GM20431 (cell line): ENCODE data around the gene RHOF.

Source experiments
- in situ Hi-C: fragments of 300-500 bp; cut with MseI, MboI; formaldehyde crosslinking; loops from one replicate; pipeline ENCODE4 v1.15.0; 2020; ENCODE audit warnings: low sequenced_read_pairs; ENCODE audit not compliant: unreplicated experiment

The RHOF gene

DNA sequence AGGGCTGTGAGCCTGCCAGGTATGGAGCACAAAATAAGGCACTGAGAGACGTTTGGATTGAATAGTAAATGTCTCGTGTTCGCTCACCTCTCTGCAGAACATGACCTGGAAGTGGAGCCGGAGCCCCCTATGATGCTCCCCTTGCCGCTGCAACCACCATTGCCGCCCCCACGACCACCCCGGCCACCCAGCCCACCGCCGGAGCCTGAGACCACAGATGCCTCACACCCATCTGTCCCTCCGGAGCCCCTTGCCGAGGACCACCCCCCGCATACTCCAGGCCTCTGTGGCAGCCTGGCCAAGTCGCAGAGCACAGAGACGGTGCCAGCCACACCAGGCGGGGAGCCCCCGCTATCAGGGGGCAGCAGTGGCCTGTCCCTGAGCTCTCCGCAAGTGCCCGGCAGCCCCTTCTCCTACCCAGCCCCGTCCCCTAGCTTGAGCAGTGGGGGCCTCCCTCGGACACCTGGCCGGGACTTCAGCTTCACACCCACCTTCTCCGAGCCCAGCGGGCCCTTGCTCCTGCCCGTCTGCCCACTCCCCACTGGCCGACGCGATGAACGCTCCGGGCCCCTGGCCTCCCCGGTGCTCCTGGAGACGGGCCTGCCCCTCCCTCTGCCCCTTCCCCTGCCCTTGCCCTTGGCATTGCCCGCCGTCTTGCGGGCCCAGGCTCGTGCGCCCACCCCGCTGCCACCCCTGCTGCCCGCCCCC, 29.1 kb upstream of the RHOF start:
- in situ Hi-C loops = no loop called here

DNA sequence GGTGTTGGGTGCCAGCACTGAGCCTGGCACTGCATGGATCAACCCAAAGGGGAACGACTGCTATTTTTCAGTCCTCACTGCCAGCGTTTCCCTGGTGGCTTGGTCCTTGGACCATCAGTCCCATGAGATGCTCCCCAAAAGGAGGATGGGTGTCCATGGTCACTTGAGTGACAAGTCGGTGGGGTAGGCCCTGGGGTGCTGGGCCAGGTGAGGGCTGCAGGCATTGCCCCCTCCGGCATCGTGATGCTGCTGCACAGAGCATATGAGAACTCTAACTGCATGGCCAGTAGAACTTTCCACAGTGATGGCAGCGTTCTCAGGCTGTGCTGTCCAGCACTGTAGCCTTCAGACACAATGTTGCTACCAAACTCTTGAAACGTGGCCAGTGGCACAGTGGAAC, 26.6 kb upstream of the RHOF start:
- in situ Hi-C loops = no loop called here

DNA sequence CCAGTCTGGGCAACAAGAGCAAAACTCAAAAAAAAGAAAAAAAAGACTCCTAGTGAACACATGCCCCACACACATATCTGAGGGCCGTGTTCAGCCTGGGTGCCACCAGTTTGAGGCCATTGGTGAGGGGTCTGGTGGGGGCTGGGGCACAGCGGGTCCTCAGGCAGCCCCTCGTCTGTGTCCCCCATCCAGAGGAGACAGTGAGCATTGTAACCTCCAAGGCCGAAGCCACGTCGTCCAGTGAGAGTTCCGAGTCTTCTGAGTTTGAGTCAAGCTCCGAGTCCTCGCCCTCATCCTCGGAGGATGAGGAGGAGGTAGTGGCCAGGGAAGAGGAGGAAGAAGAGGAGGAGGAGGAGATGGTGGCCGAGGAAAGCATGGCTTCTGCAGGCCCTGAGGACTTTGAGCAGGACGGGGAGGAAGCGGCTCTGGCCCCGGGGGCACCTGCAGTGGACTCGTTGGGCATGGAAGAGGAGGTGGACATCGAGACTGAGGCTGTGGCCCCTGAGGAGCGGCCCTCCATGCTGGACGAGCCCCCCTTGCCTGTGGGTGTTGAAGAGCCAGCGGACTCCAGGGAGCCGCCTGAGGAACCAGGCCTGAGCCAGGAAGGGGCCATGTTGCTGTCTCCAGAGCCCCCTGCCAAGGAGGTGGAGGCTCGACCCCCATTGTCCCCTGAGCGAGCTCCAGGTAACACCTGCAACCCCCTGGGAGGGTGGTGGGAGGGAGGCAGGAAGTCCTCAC, 25.9 kb upstream of the RHOF start:
- in situ Hi-C loops = no loop called here

DNA sequence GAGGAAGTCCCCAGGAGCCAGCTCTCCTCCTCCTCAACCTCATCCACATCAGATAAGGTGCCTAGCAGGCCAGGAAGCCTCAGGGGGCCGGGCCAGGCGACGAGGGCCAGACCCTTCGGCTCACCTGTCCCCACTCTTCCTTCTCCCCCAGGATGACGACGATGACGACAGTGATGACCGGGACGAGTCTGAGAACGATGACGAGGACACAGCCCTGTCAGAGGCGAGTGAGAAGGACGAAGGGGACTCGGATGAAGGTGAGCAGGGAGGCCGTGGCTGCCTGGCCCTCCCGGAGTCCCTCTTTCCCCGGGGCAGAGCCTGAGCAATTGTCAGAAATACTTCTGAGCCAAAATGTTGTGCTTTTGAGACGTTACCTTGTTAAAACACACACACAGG, 24.2 kb upstream of the RHOF start:
- in situ Hi-C loops = no loop called here

DNA sequence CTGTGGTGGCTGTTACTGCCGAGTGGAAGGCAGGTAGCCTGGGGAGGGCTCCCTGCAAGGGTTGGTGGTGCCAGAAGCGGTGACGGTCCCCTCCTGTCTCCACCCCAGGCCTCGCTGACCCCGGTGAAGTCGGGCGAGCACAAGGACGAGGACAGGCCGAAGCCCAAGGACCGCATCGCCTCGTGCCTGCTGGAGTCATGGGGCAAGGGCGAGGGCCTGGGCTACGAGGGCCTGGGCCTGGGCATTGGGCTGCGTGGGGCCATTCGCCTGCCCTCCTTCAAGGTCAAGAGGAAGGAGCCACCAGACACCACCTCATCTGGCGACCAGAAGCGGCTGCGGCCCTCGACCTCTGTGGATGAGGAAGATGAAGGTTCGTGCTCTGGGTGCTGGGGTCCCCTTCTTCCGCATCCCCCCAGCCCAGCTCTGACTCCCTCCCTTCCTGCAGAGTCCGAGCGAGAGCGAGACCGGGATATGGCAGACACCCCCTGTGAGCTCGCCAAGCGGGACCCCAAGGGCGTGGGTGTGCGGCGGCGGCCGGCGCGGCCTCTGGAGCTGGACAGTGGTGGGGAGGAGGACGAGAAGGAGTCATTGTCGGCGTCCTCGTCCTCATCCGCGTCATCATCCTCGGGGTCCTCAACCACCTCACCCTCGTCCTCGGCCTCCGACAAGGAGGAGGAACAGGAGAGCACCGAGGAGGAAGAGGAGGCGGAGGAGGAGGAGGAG, 23.6 kb upstream of the RHOF start:
- in situ Hi-C loops = no loop called here

DNA sequence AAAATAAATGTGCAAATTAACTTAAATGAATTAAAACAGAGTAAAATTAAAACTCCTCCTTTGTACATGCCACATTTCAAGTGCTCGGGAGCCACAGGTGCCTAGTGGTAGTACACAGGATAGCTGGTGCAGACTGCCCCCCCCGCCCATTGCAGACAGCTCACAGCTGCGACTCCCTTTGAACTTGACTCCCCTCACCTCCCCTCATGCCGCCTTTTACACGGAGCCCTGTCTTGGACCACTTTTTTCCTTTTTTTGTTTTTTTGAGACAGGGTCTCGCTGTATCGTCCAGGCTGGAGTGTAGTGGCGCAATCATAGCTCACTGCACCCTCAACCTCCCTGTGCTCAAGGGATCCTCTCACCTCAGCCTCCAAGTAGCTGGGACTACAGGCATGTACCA, 21.8 kb upstream of the RHOF start:
- in situ Hi-C loops = no loop called here

DNA sequence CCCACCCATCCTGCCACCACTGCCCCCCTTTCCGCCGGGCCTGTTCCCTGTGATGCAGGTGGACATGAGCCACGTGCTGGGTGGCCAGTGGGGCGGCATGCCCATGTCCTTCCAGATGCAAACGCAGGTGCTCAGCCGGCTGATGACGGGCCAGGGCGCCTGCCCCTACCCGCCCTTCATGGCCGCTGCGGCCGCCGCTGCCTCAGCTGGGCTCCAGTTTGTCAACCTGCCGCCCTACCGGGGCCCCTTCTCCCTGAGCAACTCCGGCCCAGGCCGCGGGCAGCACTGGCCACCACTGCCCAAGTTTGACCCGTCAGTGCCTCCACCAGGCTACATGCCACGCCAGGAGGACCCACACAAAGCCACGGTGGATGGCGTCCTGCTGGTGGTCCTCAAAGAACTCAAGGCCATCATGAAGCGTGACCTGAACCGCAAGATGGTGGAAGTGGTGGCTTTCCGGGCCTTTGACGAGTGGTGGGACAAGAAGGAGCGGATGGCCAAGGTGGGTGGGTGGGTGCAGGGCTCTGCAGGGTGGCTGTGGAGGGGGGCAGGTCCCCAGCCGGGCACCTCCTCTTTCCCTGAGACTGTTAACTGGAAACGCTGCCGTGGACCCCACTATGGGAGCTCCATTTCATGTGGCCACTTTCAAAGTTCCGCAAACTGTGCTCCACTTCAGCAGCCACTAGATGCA, 21.1 kb upstream of the RHOF start:
- in situ Hi-C loops = no loop called here

DNA sequence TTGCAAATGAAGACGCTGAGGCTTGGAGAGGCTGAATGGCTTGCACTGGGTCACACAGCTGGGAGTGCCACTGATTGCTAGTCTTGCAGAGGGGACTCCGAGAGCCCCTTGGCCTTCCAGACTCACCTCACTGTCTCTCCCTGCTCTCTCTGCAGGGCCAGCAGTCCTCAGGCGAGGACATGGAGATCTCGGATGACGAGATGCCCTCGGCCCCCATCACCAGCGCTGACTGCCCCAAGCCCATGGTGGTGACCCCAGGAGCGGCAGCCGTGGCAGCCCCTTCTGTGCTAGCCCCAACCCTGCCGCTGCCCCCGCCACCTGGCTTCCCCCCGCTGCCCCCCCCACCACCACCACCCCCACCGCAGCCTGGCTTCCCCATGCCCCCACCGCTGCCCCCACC, 20.5 kb upstream of the RHOF start:
- in situ Hi-C loops = no loop called here

DNA sequence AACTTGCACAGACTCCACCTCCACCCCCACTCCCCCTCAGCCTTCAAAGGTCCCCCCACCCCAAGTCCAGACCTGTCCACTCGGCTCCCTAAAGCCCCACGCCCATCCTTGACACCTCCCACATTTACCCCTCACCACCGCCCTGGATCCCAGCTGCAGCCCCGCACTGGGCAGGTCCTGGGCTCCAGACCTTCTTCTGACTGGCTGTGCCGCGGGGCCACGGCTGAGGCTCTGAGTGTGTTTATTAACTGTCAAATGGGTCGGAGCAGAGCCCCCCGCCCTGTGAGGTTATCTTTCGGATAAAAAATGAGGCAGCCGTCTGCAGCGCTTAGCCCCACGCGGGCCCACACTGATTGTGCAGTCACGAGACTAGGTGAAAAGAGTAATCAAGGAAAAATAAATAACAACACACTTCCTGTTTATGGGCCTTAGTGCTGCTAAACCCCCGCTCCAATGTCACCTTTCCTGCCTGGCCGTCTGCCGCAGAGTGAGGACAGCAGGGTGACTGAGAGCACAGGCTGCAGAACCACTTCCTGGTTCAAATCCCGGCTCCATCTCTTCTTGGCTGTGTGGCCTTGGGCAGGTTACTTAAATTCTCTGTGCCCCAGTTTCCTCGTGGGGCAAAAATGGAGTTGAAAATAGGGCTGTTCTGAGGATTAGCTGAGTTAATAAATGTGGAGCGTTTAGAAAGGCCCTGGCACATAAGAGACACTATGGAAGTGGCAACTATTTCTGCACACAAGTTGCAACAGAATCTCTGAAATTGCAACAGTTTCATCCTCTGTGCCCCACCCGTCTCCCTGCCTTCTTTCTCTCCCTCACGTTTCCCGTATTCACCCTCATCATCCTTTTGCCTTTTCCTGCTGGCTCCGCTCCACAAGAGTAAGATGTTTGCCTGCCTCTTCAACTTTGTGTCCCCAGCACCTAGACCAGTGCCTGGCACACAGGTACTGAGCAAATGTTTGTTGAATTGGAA, 19.7 kb upstream of the RHOF start:
- in situ Hi-C loops = no loop called here

DNA sequence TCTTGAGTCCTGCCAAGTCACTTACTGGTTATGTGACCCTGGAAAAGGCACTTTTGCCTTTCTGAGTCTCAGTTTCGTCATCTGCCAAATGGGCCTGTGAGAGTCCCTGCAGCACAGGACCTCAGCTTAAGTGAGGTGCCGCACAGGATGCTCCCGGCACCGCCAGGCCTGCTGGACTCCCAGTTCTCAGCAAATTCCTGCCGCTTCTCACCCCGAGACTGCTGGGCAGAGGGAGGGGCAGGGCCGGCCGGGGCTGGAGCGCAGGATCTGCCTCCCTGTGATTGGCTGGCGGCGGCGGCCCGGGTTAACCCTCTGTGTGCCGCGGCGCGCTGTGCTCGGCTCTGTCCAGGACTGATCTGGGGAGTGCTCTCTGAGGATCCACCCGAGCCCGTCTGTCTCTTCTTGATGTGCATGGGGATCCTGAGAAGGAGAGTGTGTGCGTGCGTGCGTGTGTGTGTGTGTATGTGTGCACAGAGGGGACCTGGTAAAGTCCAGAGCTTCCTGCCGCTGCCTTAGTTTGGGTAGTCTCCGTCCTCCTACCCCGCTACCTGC, 18.9 kb upstream of the RHOF start:
- in situ Hi-C loops = no loop called here

DNA sequence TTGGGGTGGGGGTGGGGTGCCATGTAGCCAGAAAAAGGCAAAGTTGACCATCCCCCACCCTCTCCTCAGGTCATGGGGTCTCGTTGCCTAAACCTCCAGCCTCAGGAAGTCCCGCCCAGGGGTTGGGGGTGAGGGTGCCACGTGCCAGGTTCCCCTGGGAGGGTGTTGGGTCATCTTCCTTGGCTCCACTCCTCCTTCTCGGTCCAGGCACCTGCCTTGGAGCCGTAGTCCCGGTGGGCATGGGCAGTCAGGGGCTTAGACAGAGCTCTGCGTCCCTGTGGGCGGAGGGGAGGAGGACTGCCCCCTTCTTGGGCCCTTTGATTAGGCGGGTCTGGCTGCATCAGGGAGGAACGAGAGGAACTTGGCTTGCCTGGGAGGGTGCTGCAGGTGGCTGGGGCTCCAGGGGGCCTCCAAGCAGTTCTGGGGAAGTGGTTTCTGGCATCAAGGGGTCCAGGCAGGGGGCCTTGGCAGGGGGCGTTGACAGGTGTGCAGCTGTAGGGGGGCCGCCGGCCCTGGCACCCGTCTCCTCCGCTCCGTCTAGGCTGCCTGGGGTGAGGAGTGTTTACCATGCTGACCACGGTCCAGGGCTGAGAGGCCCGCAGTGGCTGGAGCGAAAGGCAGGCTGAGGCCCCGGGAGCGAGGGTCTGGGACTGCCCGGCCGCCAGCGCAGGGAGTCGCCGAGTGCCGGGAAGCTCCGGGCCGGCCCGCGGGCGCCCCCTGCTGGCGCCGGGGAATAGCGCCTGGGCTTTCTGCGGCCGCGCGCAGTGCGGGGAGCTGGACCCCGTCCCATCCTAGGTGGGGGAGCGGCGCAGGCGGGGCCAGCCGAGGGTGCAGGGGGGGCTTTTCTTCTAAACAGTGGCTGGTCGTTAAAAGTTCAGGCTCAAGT, 18.2 kb upstream of the RHOF start:
- in situ Hi-C loops = no loop called here

DNA sequence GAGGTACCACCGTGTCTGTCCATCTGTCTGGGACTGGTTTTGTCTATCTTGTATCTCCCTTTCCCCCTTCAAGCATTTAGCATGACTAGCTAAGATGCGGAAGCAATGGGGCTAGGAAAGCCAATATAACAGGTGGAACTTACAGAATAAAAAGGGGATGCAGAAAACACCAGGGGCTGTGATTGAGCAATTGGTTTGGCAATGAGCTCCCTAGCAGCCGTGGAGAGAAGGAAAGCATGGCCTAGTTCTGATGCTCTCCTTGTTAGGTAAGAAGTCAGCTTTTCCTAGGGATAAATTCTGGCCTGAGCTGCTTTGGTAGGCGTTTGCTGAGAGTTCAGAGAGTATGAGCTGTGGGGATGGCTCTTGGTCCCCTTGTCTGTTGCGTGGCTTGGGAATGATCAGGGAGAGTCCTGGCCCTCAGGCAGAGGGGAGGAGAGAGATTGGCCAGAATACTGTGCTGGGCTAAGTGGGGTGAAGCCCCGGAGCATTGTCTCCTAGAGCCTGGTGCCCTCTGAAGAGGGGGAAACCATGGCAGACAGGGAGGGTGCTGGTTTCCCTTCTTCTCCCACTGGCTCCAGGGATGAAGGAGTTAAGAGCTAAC, 17.4 kb upstream of the RHOF start:
- in situ Hi-C loops = no loop called here

DNA sequence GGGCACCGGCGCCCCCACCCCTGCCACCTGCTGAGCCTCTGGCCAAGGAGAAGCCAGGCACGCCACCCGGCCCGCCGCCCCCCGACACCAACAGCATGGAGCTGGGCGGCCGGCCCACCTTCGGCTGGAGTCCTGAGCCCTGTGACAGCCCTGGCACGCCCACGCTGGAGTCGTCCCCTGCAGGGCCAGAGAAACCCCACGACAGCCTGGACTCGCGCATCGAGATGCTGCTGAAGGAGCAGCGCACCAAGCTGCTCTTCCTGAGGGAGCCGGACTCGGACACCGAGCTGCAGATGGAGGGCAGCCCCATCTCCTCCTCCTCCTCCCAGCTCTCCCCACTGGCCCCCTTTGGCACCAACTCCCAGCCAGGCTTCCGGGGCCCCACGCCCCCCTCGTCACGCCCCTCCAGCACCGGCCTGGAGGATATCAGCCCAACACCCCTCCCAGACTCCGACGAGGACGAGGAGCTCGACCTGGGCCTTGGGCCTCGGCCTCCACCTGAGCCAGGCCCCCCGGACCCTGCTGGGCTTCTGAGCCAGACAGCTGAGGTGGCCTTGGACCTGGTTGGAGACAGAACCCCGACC, 16.8 kb upstream of the RHOF start:
- in situ Hi-C loops = no loop called here

DNA sequence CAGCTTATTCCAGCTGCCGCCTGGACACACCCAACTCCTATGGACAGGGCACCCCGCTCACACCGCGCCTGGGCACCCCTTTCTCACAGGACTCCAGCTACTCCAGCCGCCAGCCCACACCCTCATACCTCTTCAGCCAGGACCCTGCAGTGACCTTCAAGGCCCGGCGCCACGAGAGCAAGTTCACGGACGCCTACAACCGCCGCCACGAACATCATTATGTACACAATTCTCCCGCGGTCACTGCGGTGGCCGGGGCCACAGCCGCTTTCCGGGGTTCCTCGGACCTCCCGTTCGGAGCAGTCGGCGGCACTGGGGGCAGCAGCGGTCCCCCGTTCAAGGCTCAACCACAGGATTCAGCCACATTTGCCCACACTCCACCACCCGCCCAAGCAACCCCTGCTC, 16.2 kb upstream of the RHOF start:
- in situ Hi-C loops = no loop called here

DNA sequence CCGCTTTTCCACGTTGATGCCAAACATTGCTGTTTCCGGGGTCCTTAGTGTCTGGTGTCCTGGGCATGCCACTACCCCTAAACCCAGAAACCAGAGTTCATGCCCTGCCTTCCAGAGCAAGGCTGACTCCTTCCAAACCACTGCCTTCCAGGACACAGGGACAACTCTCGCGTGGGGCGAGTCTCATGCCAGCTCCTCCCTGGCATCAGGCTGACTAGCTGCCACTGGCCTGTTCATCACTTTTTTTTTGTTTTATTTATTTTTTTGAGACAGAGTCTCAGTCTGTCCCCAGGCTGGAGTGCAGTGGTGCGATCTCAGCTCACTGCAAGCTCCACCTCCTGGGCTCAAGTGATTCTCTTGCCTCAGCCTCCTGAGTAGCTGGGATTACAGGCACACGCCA, 15.1 kb upstream of the RHOF start:
- in situ Hi-C loops = no loop called here

DNA sequence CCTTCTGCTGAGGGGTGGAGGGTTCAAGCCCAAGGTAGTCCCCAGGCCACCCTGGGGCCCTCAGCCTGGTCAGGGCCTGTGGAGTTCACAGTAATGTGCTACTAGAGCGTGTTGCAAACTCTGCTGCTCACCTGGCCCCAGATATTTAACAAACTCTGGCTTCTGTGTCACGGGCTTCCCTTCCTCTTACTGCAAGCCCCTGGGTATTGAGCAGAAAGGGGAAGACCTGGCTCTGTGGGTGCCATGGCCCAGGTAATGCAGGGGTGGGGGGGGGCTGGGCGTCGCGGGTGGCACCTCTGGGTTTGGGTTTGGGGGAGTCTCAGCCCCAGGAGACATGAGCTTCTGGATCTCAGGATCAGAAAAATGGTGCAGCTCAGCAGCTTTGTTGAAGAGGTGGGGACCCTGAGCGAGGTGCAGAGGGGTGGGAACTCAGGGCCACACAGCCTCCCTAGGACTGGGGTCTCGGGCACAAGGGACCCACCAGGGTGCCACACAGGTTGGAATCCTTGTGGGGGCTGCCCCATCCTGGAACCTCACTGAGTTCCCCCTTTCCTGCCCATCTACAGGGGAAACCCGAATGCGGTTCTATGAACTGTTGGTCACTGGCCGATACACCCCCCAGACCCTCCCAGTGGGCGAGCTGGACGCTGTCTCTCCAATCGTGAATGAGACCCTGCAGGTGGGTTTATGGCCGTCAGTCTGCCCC, 14.3 kb upstream of the RHOF start:
- in situ Hi-C loops = no loop called here
